GM23338 (cell line): ENCODE results near the gene SLC43A2. TPM values are rescaled to one million over a fixed set of nuclear protein-coding genes. Genes with fewer than 3 reads are reported as not detected.

ENCODE experiments used
- ATAC-seq: fragments of 200-7000 bp; cut with Tn5 transposase; 3 replicates; pipeline ENCODE4 v1.9.1; 2020
- DNase-seq: peaks from one replicate; pipeline ENCODE4 v3.0.0-alpha.2; 2015; ENCODE audit warnings: low spot score
- H2AFZ ChIP-seq: fragments of 200-600 bp; sonication (generic); 2 replicates; pipeline ENCODE4 v1.8.0; 2016; ENCODE audit warnings: antibody characterized with exemption, mild to moderate bottlenecking, moderate library complexity
- H3F3A ChIP-seq: fragments of 200-600 bp; sonication (generic); replicated peaks from 2 replicates; pipeline ENCODE4 v1.8.0; 2017; ENCODE audit warnings: antibody characterized with exemption, mixed run types, low read depth
- H3K27ac ChIP-seq: fragments of 200-600 bp; sonication (generic); 2 replicates; pipeline ENCODE4 v1.6.1; 2016; ENCODE audit warnings: low read depth
- H3K27me3 ChIP-seq: fragments of 200-600 bp; sonication (generic); 2 replicates; pipeline ENCODE4 v1.8.0; 2016; ENCODE audit warnings: mild to moderate bottlenecking, mixed run types, moderate library complexity; ENCODE audit not compliant: insufficient read depth
- H3K36me3 ChIP-seq: fragments of 200-600 bp; sonication (generic); 2 replicates; pipeline ENCODE4 v1.8.0; 2016; ENCODE audit warnings: mild to moderate bottlenecking; ENCODE audit not compliant: insufficient read depth
- H3K4me1 ChIP-seq: fragments of 200-600 bp; sonication (generic); 2 replicates; pipeline ENCODE4 v1.8.0; 2016; ENCODE audit warnings: mild to moderate bottlenecking, moderate library complexity; ENCODE audit not compliant: insufficient read depth
- H3K4me2 ChIP-seq: fragments of 200-600 bp; sonication (generic); 2 replicates; pipeline ENCODE4 v1.7.1; 2017; ENCODE audit warnings: mixed run types
- H3K4me3 ChIP-seq: fragments of 200-600 bp; sonication (generic); 2 replicates; pipeline ENCODE4 v1.6.1; 2016; ENCODE audit warnings: mixed run types
- H3K79me2 ChIP-seq: fragments of 200-600 bp; sonication (generic); replicated peaks from 2 replicates; pipeline ENCODE4 v1.8.0; 2017; ENCODE audit warnings: mild to moderate bottlenecking; ENCODE audit not compliant: insufficient read depth
- H3K9me2 ChIP-seq: fragments of 200-600 bp; sonication (generic); 2 replicates; pipeline ENCODE4 v1.8.0; 2017; ENCODE audit not compliant: insufficient read depth
- H4K20me1 ChIP-seq: fragments of 200-600 bp; sonication (generic); replicated peaks from 2 replicates; pipeline ENCODE4 v1.8.0; 2017; ENCODE audit warnings: mild to moderate bottlenecking; ENCODE audit not compliant: insufficient read depth
- H3K27ac Mint-ChIP-seq: 2 replicates; pipeline ENCODE4 v1.8.0; 2020; ENCODE audit warnings: inconsistent platforms, mild to moderate bottlenecking, moderate library complexity, mixed read lengths
- H3K27me3 Mint-ChIP-seq: 3 replicates; pipeline ENCODE4 v1.8.0; 2022; ENCODE audit warnings: low read depth, mild to moderate bottlenecking, moderate library complexity, mixed read lengths, inconsistent platforms; ENCODE audit not compliant: insufficient read depth, poor library complexity
- H3K36me3 Mint-ChIP-seq: 3 replicates; pipeline ENCODE4 v1.8.0; 2021; ENCODE audit warnings: low read depth, mild to moderate bottlenecking, inconsistent platforms, moderate library complexity, mixed read lengths
- H3K4me1 Mint-ChIP-seq: 3 replicates; pipeline ENCODE4 v1.8.0; 2020; ENCODE audit warnings: mild to moderate bottlenecking, inconsistent platforms, mixed read lengths
- H3K4me3 Mint-ChIP-seq: 3 replicates; pipeline ENCODE4 v1.8.0; 2021; ENCODE audit warnings: moderate library complexity, mild to moderate bottlenecking, inconsistent platforms, mixed read lengths
- H3K9me3 Mint-ChIP-seq: 3 replicates; pipeline ENCODE4 v1.8.0; 2020; ENCODE audit warnings: moderate library complexity, mild to moderate bottlenecking, inconsistent platforms, mixed read lengths
- CREB1 ChIP-seq: fragments of 250-450 bp; sonication (Bioruptor Pico); IDR thresholded peaks from 2 replicates; pipeline ENCODE4 v1.5.0; 2020; ENCODE audit warnings: low read depth, mild to moderate bottlenecking, moderate library complexity
- EZH2 ChIP-seq: fragments of 200-600 bp; sonication (generic); IDR thresholded peaks from one replicate; pipeline ENCODE4 v1.8.0; 2017; ENCODE audit warnings: antibody characterized with exemption, mild to moderate bottlenecking, low read depth; ENCODE audit not compliant: unreplicated experiment
- EZH2phosphoT487 ChIP-seq: fragments of 200-600 bp; sonication (generic); IDR thresholded peaks from one replicate; pipeline ENCODE4 v1.8.1; 2018; ENCODE audit warnings: antibody characterized with exemption; ENCODE audit not compliant: unreplicated experiment
- JUNB ChIP-seq: IDR thresholded peaks from one replicate; pipeline ENCODE4 v1.6.1; 2016; ENCODE audit warnings: antibody characterized with exemption; ENCODE audit not compliant: unreplicated experiment
- POLR2AphosphoS5 ChIP-seq: IDR thresholded peaks from 2 replicates; pipeline ENCODE4 v1.6.1; 2016; ENCODE audit warnings: antibody characterized with exemption, low read depth
- STAT1 ChIP-seq: IDR thresholded peaks from one replicate; pipeline ENCODE4 v1.6.1; 2016; ENCODE audit warnings: antibody characterized with exemption; ENCODE audit not compliant: unreplicated experiment
- ZNF114 ChIP-seq: fragments of 250-450 bp; sonication (Bioruptor Pico); IDR thresholded peaks from 2 replicates; pipeline ENCODE4 v1.5.0; 2020; ENCODE audit warnings: mild to moderate bottlenecking, moderate library complexity
- ZNF331 ChIP-seq: fragments of 250-450 bp; sonication (Bioruptor Pico); IDR thresholded peaks from 2 replicates; pipeline ENCODE4 v1.5.0; 2020; ENCODE audit warnings: low read depth, mild to moderate bottlenecking, moderate library complexity
- polyA plus RNA-seq: library from polyadenylated mRNA; unstranded; fragments of >200 nt; fragmentation: Nextera tagmentation; extraction: Ambion mirVana; gene quantifications from 2 replicates; pipeline ENCODE4 v1.2.1, GENCODE V29; 2016
- total RNA-seq: library from RNA; depleted of rRNA; stranded (reverse); fragments of >200 nt; shearing (Covaris generic); gene quantifications from 2 replicates; pipeline ENCODE4 v1.2.3, GENCODE V29; 2014
- TF ChIP-seq, protein P1 (sequence below): fragments of 250-450 bp; sonication (Bioruptor Pico); IDR thresholded peaks from 2 replicates; pipeline ENCODE4 v1.5.0; 2020; ENCODE audit warnings: mild to moderate bottlenecking, moderate library complexity
- TF ChIP-seq, protein P2 (sequence below), 2 experiments: fragments of 200-600 bp in 1 of 2; sonication (generic) in 1 of 2; conservative IDR thresholded peaks; 2 replicates each; pipeline versions ENCODE4 v1.5.1 to v1.6.1; 2016 to 2017; ENCODE audit warnings: antibody characterized with exemption in 2 of 2, low read depth in 2 of 2, mild to moderate bottlenecking in 2 of 2, moderate library complexity in 1 of 2
- TF ChIP-seq, protein P3 (sequence below): IDR thresholded peaks from one replicate; pipeline ENCODE4 v1.6.1; 2018; ENCODE audit warnings: antibody characterized with exemption; ENCODE audit not compliant: unreplicated experiment

SLC43A2 gene
- total and polyA plus RNA-seq, 2 experiments from 2014 or later, result 2.2 to 9.8 TPM

DNA sequence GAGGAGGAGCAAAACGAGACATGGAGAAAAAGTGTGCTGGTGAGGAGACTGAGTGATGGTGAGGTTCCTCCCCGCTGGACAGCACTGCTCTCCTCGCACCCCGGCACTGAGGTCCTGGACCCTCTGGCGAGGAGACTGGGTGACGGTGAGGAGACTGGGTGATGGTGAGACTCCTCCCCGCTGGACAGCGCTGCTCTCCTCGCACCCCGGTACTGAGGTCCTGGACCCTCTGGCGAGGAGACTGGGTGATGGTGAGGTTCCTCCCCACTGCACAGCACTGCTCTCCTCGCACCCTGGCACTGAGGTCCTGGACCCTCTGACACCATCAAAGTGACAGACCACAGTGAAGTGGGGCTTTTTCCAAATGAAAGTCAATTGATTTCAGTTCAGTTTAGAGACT lies 76.9 kb downstream of the SLC43A2 start (continued):
- TF ChIP-seq, protein P1, sequence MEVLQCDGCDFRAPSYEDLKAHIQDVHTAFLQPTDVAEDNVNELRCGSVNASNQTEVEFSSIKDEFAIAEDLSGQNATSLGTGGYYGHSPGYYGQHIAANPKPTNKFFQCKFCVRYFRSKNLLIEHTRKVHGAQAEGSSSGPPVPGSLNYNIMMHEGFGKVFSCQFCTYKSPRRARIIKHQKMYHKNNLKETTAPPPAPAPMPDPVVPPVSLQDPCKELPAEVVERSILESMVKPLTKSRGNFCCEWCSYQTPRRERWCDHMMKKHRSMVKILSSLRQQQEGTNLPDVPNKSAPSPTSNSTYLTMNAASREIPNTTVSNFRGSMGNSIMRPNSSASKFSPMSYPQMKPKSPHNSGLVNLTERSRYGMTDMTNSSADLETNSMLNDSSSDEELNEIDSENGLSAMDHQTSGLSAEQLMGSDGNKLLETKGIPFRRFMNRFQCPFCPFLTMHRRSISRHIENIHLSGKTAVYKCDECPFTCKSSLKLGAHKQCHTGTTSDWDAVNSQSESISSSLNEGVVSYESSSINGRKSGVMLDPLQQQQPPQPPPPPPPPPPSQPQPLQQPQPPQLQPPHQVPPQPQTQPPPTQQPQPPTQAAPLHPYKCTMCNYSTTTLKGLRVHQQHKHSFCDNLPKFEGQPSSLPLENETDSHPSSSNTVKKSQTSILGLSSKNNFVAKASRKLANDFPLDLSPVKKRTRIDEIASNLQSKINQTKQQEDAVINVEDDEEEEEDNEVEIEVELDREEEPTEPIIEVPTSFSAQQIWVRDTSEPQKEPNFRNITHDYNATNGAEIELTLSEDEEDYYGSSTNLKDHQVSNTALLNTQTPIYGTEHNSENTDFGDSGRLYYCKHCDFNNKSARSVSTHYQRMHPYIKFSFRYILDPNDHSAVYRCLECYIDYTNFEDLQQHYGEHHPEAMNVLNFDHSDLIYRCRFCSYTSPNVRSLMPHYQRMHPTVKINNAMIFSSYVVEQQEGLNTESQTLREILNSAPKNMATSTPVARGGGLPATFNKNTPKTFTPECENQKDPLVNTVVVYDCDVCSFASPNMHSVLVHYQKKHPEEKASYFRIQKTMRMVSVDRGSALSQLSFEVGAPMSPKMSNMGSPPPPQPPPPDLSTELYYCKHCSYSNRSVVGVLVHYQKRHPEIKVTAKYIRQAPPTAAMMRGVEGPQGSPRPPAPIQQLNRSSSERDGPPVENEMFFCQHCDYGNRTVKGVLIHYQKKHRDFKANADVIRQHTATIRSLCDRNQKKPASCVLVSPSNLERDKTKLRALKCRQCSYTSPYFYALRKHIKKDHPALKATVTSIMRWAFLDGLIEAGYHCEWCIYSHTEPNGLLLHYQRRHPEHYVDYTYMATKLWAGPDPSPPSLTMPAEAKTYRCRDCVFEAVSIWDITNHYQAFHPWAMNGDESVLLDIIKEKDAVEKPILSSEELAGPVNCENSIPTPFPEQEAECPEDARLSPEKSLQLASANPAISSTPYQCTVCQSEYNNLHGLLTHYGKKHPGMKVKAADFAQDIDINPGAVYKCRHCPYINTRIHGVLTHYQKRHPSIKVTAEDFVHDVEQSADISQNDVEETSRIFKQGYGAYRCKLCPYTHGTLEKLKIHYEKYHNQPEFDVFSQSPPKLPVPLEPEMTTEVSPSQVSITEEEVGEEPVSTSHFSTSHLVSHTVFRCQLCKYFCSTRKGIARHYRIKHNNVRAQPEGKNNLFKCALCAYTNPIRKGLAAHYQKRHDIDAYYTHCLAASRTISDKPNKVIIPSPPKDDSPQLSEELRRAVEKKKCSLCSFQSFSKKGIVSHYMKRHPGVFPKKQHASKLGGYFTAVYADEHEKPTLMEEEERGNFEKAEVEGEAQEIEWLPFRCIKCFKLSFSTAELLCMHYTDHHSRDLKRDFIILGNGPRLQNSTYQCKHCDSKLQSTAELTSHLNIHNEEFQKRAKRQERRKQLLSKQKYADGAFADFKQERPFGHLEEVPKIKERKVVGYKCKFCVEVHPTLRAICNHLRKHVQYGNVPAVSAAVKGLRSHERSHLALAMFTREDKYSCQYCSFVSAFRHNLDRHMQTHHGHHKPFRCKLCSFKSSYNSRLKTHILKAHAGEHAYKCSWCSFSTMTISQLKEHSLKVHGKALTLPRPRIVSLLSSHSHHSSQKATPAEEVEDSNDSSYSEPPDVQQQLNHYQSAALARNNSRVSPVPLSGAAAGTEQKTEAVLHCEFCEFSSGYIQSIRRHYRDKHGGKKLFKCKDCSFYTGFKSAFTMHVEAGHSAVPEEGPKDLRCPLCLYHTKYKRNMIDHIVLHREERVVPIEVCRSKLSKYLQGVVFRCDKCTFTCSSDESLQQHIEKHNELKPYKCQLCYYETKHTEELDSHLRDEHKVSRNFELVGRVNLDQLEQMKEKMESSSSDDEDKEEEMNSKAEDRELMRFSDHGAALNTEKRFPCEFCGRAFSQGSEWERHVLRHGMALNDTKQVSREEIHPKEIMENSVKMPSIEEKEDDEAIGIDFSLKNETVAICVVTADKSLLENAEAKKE (CRISPR knock-in tag), result no peak
- TF ChIP-seq STAT1, result no peak
- TF ChIP-seq ZNF331, result no peak
- no peak for TF ChIP-seq CREB1 (CRISPR knock-in tag)
- no peak for TF ChIP-seq JUNB

DNA sequence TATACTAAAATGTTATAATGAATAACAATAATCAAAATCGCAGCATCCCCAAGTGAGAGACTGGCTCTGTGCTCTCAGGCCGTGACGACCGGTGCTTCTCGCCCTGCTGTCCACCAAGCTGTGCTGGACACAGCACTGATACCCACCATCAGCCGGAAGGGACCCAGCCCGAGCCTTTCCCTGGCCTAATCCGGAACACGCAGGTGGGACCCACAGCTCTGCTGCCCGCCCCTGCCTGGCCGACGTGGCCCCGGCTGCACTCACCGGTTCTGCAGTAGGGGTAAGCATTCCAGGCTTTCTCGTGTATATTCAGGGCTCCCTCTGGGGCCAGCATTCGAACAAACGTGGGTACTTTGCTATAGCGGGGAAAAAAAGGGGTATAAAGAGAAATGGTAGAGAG lies 80.6 kb downstream of the SLC43A2 start:
- H3F3A ChIP-seq, result no peaks in the 10 kb centered on the region
- no peak overlapping the region for H3K4me3 ChIP-seq
- H3K4me3 Mint-ChIP-seq, result no peak overlapping the region
- no peaks in the 10 kb centered on the region for H3K9me2 ChIP-seq
- no peaks in the 10 kb centered on the region for H3K4me1 ChIP-seq
- H3K27ac Mint-ChIP-seq, result no peak overlapping the region
- H3K4me1 Mint-ChIP-seq, result peaks cover 6% of the 10 kb centered on the region
- DNase-seq (no peak), ATAC-seq (no peak)
- no peak overlapping the region for H3K4me2 ChIP-seq
- no peak overlapping the region for H2AFZ ChIP-seq
- H3K27me3 Mint-ChIP-seq, result peaks cover 4% of the 10 kb centered on the region
- H3K27me3 ChIP-seq, result no peaks in the 10 kb centered on the region
- no peaks in the 10 kb centered on the region for H3K9me3 Mint-ChIP-seq
- H3K27ac ChIP-seq, result no peak overlapping the region
- no peaks in the 10 kb centered on the region for H3K79me2 ChIP-seq
- H4K20me1 ChIP-seq, result peaks cover 5% of the 10 kb centered on the region; the same call in 1 of the 2 replicates
- H3K36me3 Mint-ChIP-seq, result peaks cover 48% of the 10 kb centered on the region
- peaks cover 12% of the 10 kb centered on the region; the same call in 1 of the 2 replicates for H3K36me3 ChIP-seq
- no peak for TF ChIP-seq EZH2
- TF ChIP-seq ZNF114 (CRISPR knock-in tag), result no peak
- no peak for TF ChIP-seq POLR2AphosphoS5
- TF ChIP-seq, protein P2, sequence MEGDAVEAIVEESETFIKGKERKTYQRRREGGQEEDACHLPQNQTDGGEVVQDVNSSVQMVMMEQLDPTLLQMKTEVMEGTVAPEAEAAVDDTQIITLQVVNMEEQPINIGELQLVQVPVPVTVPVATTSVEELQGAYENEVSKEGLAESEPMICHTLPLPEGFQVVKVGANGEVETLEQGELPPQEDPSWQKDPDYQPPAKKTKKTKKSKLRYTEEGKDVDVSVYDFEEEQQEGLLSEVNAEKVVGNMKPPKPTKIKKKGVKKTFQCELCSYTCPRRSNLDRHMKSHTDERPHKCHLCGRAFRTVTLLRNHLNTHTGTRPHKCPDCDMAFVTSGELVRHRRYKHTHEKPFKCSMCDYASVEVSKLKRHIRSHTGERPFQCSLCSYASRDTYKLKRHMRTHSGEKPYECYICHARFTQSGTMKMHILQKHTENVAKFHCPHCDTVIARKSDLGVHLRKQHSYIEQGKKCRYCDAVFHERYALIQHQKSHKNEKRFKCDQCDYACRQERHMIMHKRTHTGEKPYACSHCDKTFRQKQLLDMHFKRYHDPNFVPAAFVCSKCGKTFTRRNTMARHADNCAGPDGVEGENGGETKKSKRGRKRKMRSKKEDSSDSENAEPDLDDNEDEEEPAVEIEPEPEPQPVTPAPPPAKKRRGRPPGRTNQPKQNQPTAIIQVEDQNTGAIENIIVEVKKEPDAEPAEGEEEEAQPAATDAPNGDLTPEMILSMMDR (conservative IDR thresholded peaks at IDR 0.05; ENCODE audit: low read depth in 2 of 2), result no peak
- TF ChIP-seq JUNB, result no peak
- TF ChIP-seq EZH2phosphoT487, result no peak
- TF ChIP-seq, protein P3, sequence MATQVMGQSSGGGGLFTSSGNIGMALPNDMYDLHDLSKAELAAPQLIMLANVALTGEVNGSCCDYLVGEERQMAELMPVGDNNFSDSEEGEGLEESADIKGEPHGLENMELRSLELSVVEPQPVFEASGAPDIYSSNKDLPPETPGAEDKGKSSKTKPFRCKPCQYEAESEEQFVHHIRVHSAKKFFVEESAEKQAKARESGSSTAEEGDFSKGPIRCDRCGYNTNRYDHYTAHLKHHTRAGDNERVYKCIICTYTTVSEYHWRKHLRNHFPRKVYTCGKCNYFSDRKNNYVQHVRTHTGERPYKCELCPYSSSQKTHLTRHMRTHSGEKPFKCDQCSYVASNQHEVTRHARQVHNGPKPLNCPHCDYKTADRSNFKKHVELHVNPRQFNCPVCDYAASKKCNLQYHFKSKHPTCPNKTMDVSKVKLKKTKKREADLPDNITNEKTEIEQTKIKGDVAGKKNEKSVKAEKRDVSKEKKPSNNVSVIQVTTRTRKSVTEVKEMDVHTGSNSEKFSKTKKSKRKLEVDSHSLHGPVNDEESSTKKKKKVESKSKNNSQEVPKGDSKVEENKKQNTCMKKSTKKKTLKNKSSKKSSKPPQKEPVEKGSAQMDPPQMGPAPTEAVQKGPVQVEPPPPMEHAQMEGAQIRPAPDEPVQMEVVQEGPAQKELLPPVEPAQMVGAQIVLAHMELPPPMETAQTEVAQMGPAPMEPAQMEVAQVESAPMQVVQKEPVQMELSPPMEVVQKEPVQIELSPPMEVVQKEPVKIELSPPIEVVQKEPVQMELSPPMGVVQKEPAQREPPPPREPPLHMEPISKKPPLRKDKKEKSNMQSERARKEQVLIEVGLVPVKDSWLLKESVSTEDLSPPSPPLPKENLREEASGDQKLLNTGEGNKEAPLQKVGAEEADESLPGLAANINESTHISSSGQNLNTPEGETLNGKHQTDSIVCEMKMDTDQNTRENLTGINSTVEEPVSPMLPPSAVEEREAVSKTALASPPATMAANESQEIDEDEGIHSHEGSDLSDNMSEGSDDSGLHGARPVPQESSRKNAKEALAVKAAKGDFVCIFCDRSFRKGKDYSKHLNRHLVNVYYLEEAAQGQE, result no peak
